ENCODE measurements around the gene DDT. TPM values are rescaled to one million over a fixed set of nuclear protein-coding genes. Genes with fewer than 3 reads are reported as not detected.
"Not testable (repeated sequence)": the region's sequence is repeated elsewhere in the genome, so short reads cannot be mapped to it uniquely, and the experiment has no call there.

The DDT gene
- total and polyA plus RNA-seq, 7 donors, result 80.9 to 640 (median 144) TPM

DNA sequence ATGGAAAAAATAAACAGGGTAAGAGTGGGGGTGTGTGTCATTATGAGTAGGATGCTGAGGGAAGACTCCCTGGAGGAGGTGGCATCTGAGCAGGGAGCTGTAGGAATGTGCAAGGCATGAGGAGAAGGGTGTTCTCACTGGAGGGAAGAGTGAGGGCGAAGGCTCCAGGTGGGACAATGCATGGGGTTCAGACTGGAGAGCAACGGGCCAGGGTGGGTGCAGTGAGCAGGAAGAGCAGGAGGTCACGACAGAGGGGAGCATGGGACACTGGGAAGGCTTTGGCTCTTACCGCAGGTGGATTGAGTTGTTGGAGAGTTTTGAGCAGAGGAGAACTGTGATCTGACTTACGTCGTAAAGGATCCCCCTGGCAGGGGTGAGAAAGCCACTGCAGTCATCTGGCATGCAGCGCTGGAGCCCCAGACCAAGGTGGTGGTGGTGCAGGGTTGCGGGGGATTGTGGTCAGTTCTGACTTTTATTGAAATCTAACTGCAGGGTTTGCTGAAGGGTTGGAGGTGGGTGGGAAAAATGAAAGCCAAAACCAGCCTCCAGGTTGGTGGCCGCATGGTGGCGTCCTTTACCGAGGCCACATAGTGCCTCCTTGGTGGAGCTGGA lies 21.3 kb downstream of the DDT start:
- H3K27me3 ChIP-seq; H3K36me3 ChIP-seq; intact Hi-C loops (cut with DNase I); H3K4me3 ChIP-seq; H3K9me3 ChIP-seq; DNase-seq; H3K27ac ChIP-seq; H3K4me1 ChIP-seq: not testable (repeated sequence)
- WGBS, 2 donors, result 78 to 80% methylated on average over 11 of the region's 11 CpGs

DNA sequence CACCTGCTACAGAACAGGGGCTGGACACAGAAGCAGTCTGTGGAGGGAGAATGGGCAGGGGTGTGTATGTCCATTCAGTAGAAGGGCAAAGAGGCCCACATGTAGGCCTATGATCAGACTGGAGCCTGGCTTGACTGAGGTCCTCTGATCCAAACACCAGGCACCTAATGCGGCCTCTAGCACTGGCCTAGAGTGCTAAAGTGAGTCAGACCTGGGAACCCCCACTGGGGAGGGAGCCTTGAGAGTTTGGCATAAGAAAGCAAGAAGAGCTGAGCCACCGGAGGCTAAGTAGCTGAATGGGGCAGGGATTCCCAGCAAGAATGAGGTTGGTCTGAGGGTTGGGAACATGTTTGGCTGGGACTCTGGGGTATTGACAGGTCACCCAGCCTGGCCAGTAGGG lies 22.9 kb downstream of the DDT start:
- H3K27ac ChIP-seq; intact Hi-C loops (cut with DNase I); H3K36me3 ChIP-seq; H3K4me3 ChIP-seq; DNase-seq; H3K27me3 ChIP-seq; H3K9me3 ChIP-seq; H3K4me1 ChIP-seq: not testable (repeated sequence)
- 91 to 95% methylated on average over 2 of the region's 2 CpGs for WGBS, 2 donors

DNA sequence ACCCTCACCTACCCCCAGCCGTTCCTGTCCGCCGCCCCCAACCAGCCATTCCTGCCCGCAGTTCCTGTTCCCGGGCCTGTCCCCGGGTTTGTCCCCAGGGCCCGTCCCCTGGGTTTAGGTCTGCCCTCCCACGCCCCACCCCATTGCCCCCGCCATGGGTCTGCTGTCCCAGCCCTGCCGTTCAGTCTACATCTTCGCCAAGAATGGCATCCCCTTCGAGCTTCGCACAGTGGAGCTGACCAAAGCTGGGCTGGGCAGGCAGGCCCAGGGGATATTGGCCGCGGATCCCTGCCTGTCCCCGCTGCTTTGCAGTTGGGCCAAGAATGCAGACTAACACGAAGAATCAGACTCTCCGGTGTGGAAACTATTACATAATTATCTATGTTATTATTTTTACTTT lies 24.5 kb downstream of the DDT start:
- H3K4me3 ChIP-seq; DNase-seq; H3K4me1 ChIP-seq; H3K36me3 ChIP-seq; H3K27me3 ChIP-seq; H3K27ac ChIP-seq; intact Hi-C loops (cut with DNase I); H3K9me3 ChIP-seq: not testable (repeated sequence)
- 86 to 88% methylated on average over 18 of the region's 18 CpGs for WGBS, 2 donors

DNA sequence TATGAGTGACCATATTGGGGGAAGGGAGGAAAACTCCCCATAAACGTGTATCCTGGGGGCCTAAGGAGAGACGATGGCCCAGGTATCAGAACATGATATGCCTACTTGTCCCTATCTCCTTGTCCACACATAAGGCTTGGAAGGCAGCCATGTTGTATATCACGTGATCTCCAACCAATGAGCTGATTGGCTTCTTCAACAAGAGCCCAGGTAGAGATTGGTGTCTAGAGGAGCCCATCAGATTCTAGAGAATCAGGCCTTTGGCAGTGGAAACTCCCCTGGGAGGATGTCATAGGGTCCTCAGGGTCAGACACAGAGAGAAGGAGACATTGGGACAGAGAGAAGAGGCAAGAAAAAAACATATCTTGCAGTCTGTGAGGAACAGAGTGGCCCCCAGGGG lies 26.9 kb downstream of the DDT start:
- H3K9me3 ChIP-seq; H3K4me1 ChIP-seq; DNase-seq; intact Hi-C loops (cut with DNase I); H3K27ac ChIP-seq; H3K36me3 ChIP-seq; H3K4me3 ChIP-seq; H3K27me3 ChIP-seq: not testable (repeated sequence)
- WGBS, 2 donors, result 74 to 81% methylated on average over 3 of the region's 3 CpGs

DNA sequence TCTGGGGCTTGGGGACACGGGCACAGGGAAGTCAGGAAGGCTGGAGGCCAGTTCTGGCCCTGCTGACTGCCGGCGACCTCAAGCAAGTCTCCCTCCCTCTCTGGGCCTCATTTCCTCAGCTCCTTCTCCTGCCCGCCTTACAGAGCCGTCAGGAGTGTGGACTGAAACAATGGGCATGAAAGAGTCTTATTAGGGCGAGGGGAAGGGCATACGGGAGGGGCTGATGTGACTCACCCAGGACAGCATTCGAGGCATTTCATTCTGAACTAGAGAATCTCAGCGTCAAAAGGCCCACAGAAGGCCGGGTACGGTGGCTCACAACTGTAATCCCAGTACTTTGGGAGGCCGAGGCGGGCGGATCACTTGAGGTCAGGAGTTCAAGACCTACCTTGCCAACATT lies 34.1 kb downstream of the DDT start:
- H3K9me3 ChIP-seq; H3K27ac ChIP-seq; H3K4me3 ChIP-seq; H3K36me3 ChIP-seq; DNase-seq; intact Hi-C loops (cut with DNase I); H3K4me1 ChIP-seq; H3K27me3 ChIP-seq: not testable (repeated sequence)
- WGBS, 2 donors, result 96 to 97% methylated on average over 3 of the region's 14 CpGs

DNA sequence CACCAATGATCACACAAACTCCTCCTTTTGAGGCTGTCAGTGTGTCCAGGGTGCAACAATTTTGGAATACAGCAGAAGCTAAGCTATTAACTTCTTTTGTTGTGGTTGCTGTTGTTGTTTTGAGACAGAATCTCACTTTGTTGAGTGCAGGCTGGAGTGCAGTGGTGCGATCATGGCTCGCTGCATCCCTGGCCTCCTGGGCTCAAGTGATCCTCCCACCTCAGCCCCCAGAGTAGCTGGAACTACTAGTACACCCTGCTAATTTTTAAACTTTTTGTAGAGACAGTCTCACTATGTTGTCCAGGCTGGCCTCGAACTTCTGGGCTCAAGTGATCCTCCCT lies 35.3 kb downstream of the DDT start:
- no peaks in the 10 kb centered on the region for H3K36me3 ChIP-seq
- no peaks in the 10 kb centered on the region for H3K4me1 ChIP-seq
- H3K27me3 ChIP-seq, result no peaks in the 10 kb centered on the region
- no peak for DNase-seq
- no peak overlapping the region for H3K27ac ChIP-seq
- TF ChIP-seq POLR2A (IDR thresholded peaks at IDR 0.05) (no peak), EP300 (IDR thresholded peaks at IDR 0.05) (no peak), POLR2AphosphoS5 (IDR thresholded peaks at IDR 0.05) (no peak)
- TF ChIP-seq, protein P1, sequence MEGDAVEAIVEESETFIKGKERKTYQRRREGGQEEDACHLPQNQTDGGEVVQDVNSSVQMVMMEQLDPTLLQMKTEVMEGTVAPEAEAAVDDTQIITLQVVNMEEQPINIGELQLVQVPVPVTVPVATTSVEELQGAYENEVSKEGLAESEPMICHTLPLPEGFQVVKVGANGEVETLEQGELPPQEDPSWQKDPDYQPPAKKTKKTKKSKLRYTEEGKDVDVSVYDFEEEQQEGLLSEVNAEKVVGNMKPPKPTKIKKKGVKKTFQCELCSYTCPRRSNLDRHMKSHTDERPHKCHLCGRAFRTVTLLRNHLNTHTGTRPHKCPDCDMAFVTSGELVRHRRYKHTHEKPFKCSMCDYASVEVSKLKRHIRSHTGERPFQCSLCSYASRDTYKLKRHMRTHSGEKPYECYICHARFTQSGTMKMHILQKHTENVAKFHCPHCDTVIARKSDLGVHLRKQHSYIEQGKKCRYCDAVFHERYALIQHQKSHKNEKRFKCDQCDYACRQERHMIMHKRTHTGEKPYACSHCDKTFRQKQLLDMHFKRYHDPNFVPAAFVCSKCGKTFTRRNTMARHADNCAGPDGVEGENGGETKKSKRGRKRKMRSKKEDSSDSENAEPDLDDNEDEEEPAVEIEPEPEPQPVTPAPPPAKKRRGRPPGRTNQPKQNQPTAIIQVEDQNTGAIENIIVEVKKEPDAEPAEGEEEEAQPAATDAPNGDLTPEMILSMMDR (IDR thresholded peaks at IDR 0.05), result no peak
- intact Hi-C loops (cut with DNase I), result no loop called here
- H3K9me3 ChIP-seq, result no peaks in the 10 kb centered on the region
- 76 to 87% methylated on average over 3 of the region's 3 CpGs for WGBS, 2 donors
- no peak overlapping the region for H3K4me3 ChIP-seq

DNA sequence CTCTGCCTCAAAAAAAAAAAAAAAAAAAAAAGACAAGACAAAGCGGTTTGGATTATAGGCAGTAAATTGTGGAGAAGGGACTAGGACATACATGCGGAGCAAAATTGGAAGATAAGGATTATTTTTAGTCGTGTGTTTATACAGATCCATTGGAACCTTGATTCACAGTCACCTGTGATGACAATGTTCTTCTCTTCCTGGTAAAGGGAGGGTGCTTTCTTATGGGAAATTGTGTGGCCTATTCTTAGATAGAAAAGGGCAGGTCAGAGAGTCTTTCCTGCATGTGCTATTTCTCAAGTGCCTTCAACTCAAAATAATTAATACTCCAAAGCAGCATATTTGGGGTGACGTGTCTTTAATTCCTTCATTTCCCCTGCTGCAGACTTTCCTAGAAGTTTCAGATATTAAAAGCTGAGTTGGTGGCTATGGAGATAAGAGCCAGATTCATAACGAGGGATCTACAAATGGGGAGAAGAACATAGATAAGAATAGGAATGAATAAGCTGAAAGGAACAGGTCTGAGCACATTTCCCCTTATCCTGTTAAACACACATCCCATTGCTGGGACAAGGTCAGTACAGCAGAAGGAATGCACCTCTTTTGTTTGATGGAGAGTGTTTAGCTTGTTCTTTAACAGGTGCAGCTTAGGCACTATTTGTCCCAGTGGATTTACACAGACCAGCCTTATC lies 35.8 kb downstream of the DDT start:
- intact Hi-C loops (cut with DNase I), result no loop called here
- Histone ChIP-seq H3K4me1 (no peaks in the 10 kb centered on the region), H3K36me3 (no peaks in the 10 kb centered on the region), H3K27ac (no peak overlapping the region), H3K27me3 (no peaks in the 10 kb centered on the region), H3K9me3 (no peaks in the 10 kb centered on the region), H3K4me3 (no peak overlapping the region)
- no peak for TF ChIP-seq POLR2AphosphoS5 (IDR thresholded peaks at IDR 0.05)
- no peak for DNase-seq
- 76% methylated on average over 5 of the region's 5 CpGs for WGBS, 2 donors

DNA sequence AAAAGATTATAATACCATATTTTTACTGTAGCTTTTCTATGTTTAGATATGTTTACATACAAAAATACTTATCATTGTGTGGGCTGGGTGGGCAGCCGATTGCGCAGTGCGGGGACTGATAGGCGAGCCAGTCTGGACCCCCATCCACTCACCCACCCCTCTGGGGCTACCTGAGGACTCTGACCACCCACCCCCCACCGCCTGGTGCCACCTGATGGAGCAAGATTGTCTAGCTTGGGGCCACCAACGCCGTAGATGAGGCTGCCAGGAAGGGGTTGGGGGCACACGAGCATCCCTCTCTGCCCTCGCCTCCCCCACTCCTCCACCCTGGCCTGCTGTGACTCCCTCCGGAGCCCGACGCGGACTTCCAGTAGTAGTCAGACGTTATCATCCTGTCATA lies 47.7 kb downstream of the DDT start:
- H3K9me3 ChIP-seq, result peaks cover 0 to 10% (median 0%) of the 10 kb centered on the region in 4 donors
- no peaks in the 10 kb centered on the region for H3K27me3 ChIP-seq
- intact Hi-C loops (cut with DNase I), result no loop called here
- no peak overlapping the region for H3K4me3 ChIP-seq
- no peak for DNase-seq
- TF ChIP-seq POLR2AphosphoS5 (IDR thresholded peaks at IDR 0.05) (no peak), POLR2A (IDR thresholded peaks at IDR 0.05) (no peak), EP300 (IDR thresholded peaks at IDR 0.05) (no peak)
- TF ChIP-seq, protein P1 (IDR thresholded peaks at IDR 0.05), result no peak
- H3K36me3 ChIP-seq, result peaks cover 0 to 35% (median 14%) of the 10 kb centered on the region in 4 donors
- no peaks in the 10 kb centered on the region for H3K4me1 ChIP-seq
- WGBS, 2 donors, result 78 to 84% methylated on average over 14 of the region's 14 CpGs
- H3K27ac ChIP-seq, result no peak overlapping the region
